Measurements from ENCODE around the gene TNS1. TPM values are rescaled to one million over a fixed set of nuclear protein-coding genes. Genes with fewer than 3 reads are reported as not detected.

The TNS1 gene
- polyA plus RNA-seq, 3 donors = 60.6 to 72.4 (median 62.7) TPM

DNA sequence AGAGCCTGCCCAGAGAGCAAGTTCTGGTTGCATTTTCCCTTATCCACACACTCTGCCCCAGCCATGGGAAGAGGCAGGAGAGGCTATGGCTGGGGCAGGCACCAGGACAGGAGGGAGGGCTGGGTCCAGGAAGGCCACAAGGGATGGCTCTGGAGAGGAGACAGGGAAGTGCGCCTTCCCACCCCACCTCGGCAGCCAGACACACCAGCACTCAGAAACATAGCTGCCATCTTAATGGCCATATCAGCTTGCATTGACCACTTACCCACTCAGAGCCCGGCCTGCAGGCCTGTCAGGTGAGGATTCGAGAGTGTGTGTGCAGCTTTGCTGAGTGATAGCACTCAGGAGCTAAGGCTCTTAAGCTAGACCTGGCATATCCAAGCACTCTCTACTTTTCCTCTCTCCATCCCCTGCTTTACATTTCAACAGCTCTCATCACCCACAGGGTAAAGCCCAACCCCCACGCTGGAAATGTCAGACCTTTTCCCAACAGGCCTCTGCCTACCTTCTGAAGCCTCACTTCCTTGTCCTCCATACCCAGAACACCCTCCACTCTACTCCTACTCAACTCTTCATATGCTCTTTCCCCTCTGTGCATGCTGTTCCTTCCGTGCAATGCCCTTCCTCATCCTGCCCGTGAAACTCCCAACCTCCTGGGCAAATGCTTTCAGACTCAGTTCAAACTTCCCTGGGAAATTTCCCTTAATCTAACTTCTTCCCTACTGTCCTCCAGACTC, 147.9 kb downstream of the TNS1 start:
- DNase-seq (ENCODE audit: extremely low read depth in 1 of 11, low read depth in 9 of 11, low spot score in 4 of 11) = no peak

- DNase-seq (ENCODE audit: extremely low read depth in 1 of 11, low read depth in 9 of 11, low spot score in 4 of 11) = no peak
Observed at GRCh38 chr2:217853961-217854360, 148.8 kb downstream of the TNS1 start.

DNA sequence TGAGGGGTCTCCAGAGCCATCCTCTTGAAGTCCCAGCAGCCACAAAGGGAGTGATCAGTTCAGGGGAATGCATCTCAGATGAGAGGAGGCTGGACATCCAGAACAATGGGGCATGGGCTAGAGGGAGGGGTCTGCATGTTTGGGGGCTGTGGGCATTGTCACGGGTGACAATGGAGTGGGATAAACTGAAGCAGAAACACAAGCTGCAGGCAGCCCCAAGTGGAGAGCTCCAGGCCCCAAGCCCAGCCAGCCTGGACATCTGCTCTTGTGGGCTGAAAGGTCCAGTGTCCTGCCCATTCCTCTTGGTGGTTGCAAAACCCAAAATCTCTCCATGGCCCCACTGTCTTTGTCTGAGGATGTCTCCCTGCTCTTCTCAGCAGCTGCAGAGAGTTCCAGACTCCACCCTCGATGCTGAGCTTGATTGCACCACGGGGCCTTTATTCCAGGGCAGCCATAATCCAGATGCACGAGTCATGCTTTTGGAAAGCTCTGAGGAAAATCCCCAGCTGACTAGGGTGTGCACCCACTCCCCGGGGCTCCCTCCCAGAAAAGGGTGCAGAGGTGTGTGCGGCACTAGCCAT, 149.4 kb downstream of the TNS1 start:
- DNase-seq (ENCODE audit: extremely low read depth in 1 of 11, low read depth in 9 of 11, low spot score in 4 of 11) = no peak

DNA sequence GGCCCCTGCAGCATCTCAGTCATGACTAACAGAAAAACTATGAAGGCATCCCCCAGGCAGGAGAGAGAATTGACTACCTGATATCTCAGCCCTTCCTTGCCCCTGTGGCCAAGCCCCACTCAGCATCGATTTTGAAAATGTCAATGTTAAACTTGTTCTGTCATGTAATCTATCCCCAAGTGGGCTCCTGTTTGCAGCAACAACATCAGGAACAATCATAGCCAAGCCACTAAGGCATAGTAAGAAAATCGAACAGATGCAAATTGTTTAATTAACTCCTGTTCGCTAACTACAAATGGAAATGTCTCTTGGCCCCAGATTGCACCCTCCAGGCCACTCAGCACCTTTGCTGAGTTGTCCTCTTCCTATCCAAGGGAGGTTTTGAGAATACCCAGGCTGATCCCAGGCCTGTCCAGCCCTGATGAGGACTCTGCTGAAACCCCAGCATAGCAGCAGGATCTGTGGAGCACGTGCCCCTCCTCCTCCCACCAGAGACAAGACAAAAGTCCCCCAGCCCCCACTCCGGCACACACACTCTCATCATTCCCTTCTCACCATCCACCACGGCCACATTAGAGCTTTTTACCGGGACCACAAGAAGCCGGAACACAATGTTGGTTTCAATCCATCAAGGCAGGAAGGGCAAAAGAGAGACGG, 150.1 kb downstream of the TNS1 start:
- no peak for DNase-seq (ENCODE audit: extremely low read depth in 1 of 11, low read depth in 9 of 11, low spot score in 4 of 11)

DNA sequence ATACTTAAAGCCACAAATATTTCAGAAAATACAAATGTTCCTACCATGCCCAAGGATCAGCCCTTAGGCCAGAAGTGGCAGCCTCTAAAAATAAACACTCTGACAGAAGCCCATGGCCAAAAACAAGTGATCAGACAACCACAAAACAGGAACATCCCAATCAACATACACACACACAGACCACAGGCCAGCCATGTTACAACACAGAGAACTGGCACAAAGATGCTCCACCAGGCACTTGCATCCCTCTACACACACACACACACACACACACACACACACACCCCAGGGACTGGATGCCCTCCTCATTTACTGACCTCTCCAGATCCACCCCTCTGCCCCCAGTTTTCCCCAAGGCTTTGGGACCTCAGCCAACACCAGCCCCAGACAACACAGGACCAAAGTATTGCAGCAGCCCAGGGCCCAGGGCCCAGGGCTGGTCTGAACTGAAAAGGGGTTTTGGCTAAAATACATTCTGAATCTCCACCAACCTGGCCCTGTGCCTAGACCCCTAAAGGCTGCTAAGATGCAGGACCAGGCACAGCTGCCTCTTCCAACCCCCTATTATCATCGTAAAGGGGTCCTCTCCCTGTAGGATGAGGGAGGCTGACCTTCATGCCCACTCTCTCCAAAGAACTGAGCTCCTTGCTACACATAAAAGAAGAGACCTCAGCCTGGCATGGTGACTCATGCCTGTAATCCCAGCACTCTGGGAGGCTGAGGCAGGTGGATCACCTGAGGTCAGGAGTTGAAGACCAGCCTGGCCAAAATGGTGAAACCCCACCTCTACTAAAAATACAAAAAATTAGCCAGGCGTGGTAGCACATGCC, 151.4 kb downstream of the TNS1 start:
- DNase-seq (ENCODE audit: extremely low read depth in 1 of 11, low read depth in 9 of 11, low spot score in 4 of 11) = no peak

- DNase-seq (ENCODE audit: extremely low read depth in 1 of 11, low read depth in 9 of 11, low spot score in 4 of 11) = no peak
Observed at GRCh38 chr2:217849154-217849975, 153.4 kb downstream of the TNS1 start.

GRCh38 chr2:217848351-217848957, 154.3 kb downstream of the TNS1 start:
- DNase-seq (ENCODE audit: extremely low read depth in 1 of 11, low read depth in 9 of 11, low spot score in 4 of 11) = no peak

DNA sequence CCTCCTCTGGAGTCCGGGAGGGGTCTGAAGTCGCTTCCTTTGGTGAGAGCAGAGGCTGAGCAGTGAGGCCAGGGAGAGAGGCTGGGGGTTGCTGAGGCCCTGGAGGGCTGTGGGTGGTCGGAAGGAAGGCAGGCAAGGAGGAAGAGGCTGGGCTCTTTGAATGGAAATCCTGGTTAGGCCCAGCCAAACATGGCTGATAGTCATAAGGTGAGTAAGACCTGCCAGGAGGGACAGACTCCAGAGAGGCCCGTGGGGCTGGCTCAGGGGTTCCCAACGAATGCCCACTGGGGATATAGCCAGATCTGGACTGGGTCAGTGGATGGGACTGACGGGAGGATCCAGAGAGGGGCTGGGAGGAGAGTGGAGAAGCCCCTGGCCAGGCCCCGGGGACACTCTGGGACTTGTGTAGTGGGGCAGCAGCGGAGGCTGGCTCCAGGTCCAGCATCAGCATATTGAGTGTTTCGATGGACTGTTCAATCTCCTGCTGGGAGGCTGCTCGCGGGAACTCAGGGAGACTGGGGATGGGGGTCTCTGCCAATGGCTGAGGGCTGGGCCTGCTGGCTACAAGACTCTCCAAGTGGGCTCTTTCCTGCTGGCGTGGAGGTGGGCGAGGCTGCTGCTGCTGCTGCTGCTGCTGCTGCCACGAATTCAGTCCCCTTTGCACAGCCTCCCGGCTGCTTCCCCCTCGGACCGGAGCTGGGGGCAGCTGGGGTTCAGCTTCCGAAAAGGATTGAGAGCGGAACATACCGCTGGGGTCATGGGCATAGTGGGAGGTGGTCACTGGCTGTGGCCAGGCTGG, 155.0 kb downstream of the TNS1 start:
- DNase-seq (ENCODE audit: extremely low read depth in 1 of 11, low read depth in 9 of 11, low spot score in 4 of 11) = no peak

DNA sequence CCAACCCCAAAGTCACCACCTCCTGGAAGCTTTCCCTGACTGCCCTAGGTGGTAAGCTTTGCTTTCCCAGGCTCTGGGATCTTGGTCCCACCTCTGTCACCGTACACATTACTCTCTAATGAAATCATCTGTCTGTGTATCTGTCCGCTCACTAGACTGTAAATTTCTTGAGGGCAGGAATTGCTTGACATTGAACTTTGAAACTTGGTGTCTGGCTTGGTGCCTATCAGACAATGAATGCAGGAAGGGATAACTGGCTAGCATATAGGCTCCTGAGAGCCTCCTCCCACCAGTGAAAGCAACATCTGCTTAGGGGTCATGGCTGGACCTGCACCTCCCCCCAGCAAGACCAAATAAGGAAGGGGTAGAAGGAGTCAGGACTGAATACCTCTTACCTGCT, 155.7 kb downstream of the TNS1 start:
- DNase-seq (ENCODE audit: extremely low read depth in 1 of 11, low read depth in 9 of 11, low spot score in 4 of 11) = no peak

DNA sequence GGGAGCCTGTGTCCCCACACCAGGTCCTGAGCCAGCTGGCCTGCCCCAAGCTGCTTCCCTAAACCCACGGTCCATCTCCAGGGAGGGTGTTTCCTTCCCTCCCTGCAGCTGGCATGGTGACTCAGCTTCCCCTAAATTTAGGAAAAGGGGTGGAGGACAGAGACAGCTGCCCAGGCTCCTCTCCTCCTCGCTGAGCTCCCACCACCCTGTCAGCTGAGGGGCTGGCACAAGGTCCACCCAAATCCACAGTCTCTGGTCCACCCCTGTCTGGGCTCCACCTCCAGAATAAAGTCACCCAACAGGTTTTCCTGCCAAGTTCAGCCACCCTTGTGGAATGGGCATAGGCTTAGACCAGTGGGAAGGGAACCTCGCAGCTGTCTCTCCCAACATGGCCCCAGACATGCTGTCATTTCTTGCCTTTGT, 156.5 kb downstream of the TNS1 start:
- DNase-seq (ENCODE audit: extremely low read depth in 1 of 11, low read depth in 9 of 11, low spot score in 4 of 11) = no peak

GRCh38 chr2:217845301-217845700, 157.5 kb downstream of the TNS1 start:
- DNase-seq (ENCODE audit: extremely low read depth in 1 of 11, low read depth in 9 of 11, low spot score in 4 of 11) = no peak

GRCh38 chr2:217844696-217845095, 158.1 kb downstream of the TNS1 start:
- DNase-seq (ENCODE audit: extremely low read depth in 1 of 11, low read depth in 9 of 11, low spot score in 4 of 11) = no peak

- no peak for DNase-seq (ENCODE audit: extremely low read depth in 1 of 11, low read depth in 9 of 11, low spot score in 4 of 11)
Observed at GRCh38 chr2:217843324-217843723, 159.5 kb downstream of the TNS1 start.

DNA sequence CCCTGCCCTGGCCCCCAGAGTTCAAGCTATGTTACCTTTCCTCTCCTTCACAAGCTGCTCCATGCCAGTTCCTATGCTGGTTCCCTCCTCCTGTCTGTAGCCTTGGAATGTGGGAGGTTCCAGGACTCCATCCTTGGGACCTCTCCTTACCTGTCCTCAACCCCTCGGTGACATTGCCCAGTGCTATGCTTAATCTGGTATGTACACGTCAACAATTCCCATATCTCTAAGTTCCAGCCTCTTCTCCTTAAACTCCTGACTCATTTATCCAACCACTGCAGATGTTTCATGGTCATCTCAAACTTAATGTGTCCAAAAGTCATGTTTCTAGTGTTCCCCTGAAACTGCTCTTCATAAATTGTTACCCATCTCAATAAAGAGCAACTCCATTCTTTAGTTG, 160.8 kb downstream of the TNS1 start:
- DNase-seq (ENCODE audit: extremely low read depth in 1 of 11, low read depth in 9 of 11, low spot score in 4 of 11) = no peak

DNA sequence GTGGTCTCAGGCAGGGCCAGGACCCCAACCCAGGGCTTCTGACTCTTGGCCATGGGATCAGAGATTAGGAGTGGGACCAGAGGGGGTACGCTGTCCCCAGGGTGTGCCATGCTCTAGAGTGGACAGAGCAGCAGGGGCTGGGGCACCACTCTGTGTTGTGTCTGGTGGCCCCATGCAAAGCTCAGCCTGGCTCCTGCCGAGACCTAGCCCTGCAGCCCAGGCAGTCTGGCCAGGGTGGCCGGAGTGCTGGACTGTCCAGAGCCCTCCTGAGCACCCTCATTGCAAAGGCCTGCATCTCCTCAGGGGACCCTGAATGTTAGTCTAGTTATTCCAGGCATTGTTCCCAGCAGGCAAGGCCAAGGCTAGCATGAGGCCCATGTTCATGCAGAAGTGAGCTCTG, 162.3 kb downstream of the TNS1 start:
- no peak for DNase-seq (ENCODE audit: extremely low read depth in 1 of 11, low read depth in 9 of 11, low spot score in 4 of 11)

DNA sequence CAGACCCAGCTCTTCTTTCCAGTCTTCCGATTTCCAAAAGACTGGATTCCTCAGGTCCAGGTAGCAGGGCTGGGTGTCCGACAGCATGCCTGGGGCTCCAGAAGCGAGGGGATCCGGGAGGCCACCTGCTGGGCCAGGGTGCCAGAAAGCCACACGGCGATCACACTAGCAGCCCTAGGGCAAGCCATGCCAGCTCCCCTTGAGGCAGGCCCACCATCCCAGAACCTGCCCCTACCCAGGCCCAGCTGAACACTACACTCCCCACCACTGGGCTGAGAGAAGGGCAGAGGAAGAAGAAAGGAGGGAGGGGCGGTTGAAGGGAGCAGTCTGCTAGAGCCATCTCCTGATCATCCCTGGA, 163.1 kb downstream of the TNS1 start:
- no peak for DNase-seq (ENCODE audit: extremely low read depth in 1 of 11, low read depth in 9 of 11, low spot score in 4 of 11)

- DNase-seq (ENCODE audit: extremely low read depth in 1 of 11, low read depth in 9 of 11, low spot score in 4 of 11) = no peak
Observed at GRCh38 chr2:217839073-217839749, 163.6 kb downstream of the TNS1 start.

Data from renal cortex interstitium (tissue), 11 donors.